HUES64 (cell line): ENCODE results near the gene HOXD3.

Experiments
- H3K27ac ChIP-seq: 2 replicates; pipeline ENCODE4 v1.7.0; 2013; ENCODE audit warnings: low read depth, low read length, inconsistent platforms
- H3K27me3 ChIP-seq: 2 replicates; pipeline ENCODE4 v1.6.1; 2013; ENCODE audit warnings: mild to moderate bottlenecking, low read length; ENCODE audit not compliant: insufficient read depth
- H3K36me3 ChIP-seq: 2 replicates; pipeline ENCODE4 v1.6.1; 2013; ENCODE audit warnings: mild to moderate bottlenecking, low read length; ENCODE audit not compliant: insufficient read depth
- H3K4me1 ChIP-seq: 2 replicates; pipeline ENCODE4 v1.6.1; 2013; ENCODE audit warnings: mild to moderate bottlenecking, low read length, moderate library complexity; ENCODE audit not compliant: insufficient read depth
- H3K4me3 ChIP-seq: 2 replicates; pipeline ENCODE4 v1.5.1; 2013; ENCODE audit warnings: mild to moderate bottlenecking, low read length, moderate library complexity
- H3K9ac ChIP-seq: 2 replicates; pipeline ENCODE4 v1.6.1; 2013; ENCODE audit warnings: mild to moderate bottlenecking, low read depth, low read length
- H3K9me3 ChIP-seq: 2 replicates; pipeline ENCODE4 v1.6.1; 2013; ENCODE audit warnings: low read depth, low read length; ENCODE audit not compliant: insufficient read depth
- WGBS: fragments of 150-250, 120-280 bp; methylation state at CpG from one replicate; pipeline ENCODE4 v1.1.7; 2013; ENCODE audit warnings: missing lambda C conversion rate; 5-methylcytosine and 5-hydroxymethylcytosine counted together

Gene HOXD3

DNA sequence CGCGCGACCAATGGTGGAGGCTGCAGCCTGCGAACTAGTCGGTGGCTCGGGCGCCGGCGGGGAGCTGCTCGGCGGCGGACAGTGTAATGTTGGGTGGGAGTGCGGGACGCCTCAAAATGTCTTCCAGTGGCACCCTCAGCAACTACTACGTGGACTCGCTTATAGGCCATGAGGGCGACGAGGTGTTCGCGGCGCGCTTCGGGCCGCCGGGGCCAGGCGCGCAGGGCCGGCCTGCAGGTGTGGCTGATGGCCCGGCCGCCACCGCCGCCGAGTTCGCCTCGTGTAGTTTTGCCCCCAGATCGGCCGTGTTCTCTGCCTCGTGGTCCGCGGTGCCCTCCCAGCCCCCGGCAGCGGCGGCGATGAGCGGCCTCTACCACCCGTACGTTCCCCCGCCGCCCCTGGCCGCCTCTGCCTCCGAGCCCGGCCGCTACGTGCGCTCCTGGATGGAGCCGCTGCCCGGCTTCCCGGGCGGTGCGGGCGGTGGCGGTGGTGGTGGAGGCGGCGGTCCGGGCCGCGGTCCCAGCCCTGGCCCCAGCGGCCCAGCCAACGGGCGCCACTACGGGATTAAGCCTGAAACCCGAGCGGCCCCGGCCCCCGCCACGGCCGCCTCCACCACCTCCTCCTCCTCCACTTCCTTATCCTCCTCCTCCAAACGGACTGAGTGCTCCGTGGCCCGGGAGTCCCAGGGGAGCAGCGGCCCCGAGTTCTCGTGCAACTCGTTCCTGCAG, 34.3 kb upstream of the HOXD3 start, which contains the start of gene HOXD9:
HOXD9 (plus strand) TSS at position 37 of the 728 bp plus-strand sequence; CDS start at position 87, 50 bp downstream.
- 1% methylated on average over 84 of the region's 84 CpGs for WGBS
- peaks cover 100% of the 10 kb centered on the region for H3K27me3 ChIP-seq
- no peaks in the 10 kb centered on the region; the same call in 1 of the 2 replicates for H3K4me1 ChIP-seq

DNA sequence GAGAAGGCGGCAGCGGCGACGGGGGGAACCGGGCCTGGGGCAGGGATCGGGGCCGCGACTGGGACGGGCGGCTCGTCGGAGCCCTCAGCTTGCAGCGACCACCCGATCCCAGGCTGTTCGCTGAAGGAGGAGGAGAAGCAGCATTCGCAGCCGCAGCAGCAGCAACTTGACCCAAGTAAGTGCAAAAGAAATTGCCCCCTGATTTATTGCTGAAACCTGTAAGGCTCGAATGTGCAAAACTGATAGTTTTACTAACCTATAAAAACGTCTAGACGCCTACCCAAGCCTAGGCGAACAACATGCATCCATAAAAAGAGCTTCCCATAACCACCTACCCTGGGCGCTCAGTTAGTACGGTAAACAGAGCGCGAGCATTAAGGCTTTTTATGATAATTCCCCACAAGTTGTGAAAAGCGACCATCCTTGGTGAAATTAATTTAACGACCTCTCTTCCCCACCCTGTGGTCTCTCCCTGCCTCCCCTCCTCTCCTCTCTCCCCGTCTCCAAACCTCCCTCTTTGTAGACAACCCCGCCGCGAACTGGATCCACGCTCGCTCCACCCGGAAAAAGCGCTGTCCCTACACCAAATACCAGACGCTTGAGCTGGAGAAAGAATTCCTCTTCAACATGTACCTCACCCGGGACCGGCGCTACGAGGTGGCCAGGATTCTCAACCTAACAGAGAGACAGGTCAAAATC, 33.5 kb upstream of the HOXD3 start:
- Histone ChIP-seq H3K27me3 (peaks cover 100% of the 10 kb centered on the region), H3K36me3 (no peaks in the 10 kb centered on the region), H3K27ac (no peak overlapping the region), H3K4me1 (peaks cover 7% of the 10 kb centered on the region; the same call in 1 of the 2 replicates), H3K4me3 (no peak overlapping the region), H3K9me3 (no peaks in the 10 kb centered on the region), H3K9ac (no peak overlapping the region)
- WGBS = 3% methylated on average over 40 of the region's 40 CpGs

More for the DNA sequence above, 34.3 kb upstream of the HOXD3 start, which contains the start of gene HOXD9:
- Histone ChIP-seq H3K9me3 (no peaks in the 10 kb centered on the region), H3K4me3 (peak within 1 kb of the TSS; percentile 36), H3K9ac (no peak within 1 kb of the TSS), H3K27ac (no peak within 1 kb of the TSS), H3K36me3 (no peaks in the 10 kb centered on the region)

DNA sequence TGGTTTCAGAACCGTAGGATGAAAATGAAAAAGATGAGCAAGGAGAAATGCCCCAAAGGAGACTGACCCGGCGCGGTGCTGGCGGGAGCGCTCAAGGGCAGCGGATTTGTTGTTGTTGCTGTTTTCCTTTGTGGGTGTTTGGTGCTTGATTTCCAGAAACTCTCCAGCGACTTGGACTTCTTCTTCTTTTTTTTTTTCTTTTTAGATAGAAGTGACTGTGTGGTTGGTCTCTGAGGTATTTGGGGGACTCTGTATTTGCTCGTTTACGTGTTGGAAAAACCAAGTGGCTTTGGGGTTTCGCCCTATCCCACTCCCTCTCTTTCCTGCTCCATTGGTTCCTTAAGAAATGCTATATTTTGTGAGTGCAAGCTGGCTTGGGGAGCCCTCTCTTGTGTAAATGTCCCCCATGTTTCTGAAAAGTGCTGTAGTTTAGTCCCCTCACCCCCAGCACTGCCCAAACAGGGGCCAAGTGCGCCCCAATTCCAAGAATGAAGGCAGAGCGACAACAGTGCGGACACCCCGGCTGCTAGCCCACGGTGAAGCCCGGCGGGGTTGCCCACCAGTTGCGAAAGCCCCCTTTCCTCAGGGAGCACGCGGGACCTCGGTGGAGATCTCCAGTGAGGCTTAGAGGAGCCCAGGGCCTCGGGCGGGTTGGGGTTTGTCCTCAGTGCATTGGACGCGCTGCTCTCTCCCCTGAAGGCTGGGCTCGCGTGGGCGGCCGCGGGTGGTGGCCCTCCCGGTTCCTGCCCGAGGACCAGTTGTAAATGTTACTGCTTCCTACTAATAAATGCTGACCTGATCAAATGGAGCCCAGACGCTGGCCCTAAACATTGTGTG, 32.8 kb upstream of the HOXD3 start:
- H3K4me3 ChIP-seq = no peak overlapping the region
- H3K9me3 ChIP-seq = no peaks in the 10 kb centered on the region
- H3K4me1 ChIP-seq = peaks cover 12% of the 10 kb centered on the region; the same call in 1 of the 2 replicates
- H3K9ac ChIP-seq = no peak overlapping the region
- no peaks in the 10 kb centered on the region for H3K36me3 ChIP-seq
- WGBS = 16% methylated on average over 30 of the region's 34 CpGs
- H3K27ac ChIP-seq = no peak overlapping the region
- H3K27me3 ChIP-seq = peaks cover 100% of the 10 kb centered on the region

DNA sequence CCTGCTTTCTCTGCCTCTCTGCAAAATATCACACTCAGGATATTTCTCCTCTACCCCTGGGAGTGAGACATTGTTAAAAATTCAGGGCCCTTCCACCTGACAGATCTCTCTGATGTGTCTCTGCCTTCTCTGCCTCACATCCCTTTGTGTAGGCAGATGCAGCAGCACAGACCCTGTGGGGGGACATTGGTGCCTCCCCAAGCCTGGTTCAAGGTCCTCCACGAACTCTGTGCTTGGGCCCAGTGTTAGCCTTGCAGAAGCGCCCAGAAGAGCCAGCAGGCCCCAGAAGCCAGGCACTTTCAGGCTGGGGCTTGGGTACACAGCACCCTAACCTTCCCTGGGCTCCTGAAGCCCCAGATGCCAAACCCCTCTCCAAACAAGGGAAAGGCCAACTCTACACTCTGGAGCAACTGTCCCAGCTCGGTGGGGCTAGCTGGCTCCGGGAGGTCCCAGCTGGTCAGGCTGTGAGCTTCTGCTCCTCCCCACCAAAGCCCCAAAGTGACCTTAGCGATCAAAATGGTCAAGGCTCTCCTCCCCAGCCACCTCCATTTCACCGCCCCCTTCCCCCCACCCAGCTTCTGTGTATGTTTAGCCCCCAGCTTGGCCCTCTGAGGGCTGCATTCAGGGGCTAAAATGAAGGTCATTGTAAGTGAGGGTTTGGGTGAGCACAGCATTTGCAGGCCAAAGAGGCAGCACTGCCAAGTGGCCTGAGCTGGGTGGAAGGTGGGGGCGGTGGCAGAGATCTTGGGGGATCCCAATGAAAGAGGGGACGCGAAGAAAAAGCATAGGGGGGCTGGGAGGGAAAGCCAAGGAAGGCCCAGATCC, 31.9 kb upstream of the HOXD3 start:
- peaks cover 12% of the 10 kb centered on the region; the same call in 1 of the 2 replicates for H3K4me1 ChIP-seq
- H3K36me3 ChIP-seq = no peaks in the 10 kb centered on the region
- H3K4me3 ChIP-seq = no peak overlapping the region
- no peaks in the 10 kb centered on the region for H3K9me3 ChIP-seq
- H3K27me3 ChIP-seq = peaks cover 100% of the 10 kb centered on the region
- no peak overlapping the region for H3K9ac ChIP-seq
- H3K27ac ChIP-seq = no peak overlapping the region
- WGBS = 32% methylated on average over 9 of the region's 9 CpGs

DNA sequence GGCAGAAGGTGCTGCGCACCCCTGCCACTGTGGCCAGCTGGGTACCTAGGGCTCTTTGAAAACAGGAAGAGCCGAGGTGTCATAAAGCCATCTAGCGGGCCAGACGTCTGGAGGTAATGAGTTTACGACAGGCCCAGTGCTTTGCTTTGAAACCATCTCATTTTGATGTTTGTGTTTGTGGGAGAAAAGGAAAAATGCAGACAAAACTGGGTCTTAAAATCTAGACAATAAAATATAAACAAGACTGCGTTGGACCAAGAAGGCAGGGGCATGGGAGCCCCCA, 31.4 kb upstream of the HOXD3 start:
- H3K9me3 ChIP-seq = no peaks in the 10 kb centered on the region
- no peaks in the 10 kb centered on the region for H3K36me3 ChIP-seq
- H3K27ac ChIP-seq = no peak overlapping the region
- peaks cover 12% of the 10 kb centered on the region; the same call in 1 of the 2 replicates for H3K4me1 ChIP-seq
- peaks cover 100% of the 10 kb centered on the region for H3K27me3 ChIP-seq
- no peak overlapping the region for H3K9ac ChIP-seq
- no peak overlapping the region for H3K4me3 ChIP-seq
- 18% methylated on average over 6 of the region's 6 CpGs for WGBS

DNA sequence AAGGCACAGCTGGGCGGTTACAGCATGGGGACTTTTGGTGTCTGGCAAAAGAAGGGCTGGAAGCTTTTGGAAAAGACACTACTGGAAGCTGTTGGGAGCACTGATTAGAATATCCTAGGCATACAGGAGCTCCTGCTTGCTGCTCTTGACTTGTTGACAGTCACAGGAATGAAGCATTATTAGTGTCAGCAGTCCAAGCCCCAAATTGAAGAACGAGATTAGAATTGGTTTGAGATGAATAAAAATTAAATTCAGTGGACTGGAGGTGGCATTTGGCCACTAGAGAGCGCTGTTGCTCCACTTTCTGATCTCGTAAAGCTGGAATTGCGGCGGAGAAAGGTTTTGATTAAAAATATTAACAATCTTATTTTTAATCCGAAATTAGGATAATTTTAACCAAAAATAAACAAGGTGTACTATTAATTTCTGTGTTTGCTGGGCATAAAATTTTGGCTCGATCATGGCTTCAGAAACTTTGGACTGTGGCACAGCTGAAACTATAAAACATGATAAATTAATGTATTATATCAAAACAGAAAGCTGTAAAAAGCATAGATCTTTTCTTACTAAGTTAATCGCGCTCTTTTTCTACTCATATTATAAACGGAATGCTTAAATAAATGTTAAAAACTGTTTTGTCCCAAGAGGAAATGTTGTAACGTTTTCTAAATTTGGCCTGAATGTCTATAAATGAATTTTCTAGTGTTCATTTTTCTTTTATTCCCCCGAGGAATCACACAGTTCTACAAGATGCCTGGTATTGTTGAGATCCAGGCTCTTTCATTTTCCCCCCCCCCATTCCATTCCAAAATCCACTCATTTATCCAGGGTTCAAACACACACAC, 30.0 kb upstream of the HOXD3 start:
- Histone ChIP-seq H3K9me3 (no peaks in the 10 kb centered on the region), H3K4me3 (no peak overlapping the region), H3K9ac (no peak overlapping the region), H3K36me3 (no peaks in the 10 kb centered on the region), H3K4me1 (peaks cover 12% of the 10 kb centered on the region; the same call in 1 of the 2 replicates), H3K27ac (no peak overlapping the region), H3K27me3 (peaks cover 100% of the 10 kb centered on the region)
- WGBS = 9% methylated on average over 6 of the region's 13 CpGs

DNA sequence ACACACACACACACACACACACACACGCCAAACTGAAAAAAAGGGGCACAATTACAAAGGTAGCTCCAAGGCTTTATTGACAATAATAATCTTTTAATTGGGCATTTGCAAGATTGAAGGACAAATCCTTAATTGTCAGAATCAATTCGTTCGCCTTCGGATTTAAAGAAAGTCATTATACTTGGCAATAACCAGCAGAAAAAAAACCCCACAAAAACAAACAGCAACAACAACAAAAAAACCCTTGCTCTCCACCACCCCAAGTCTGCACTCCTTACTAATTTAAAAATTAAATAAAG, 29.4 kb upstream of the HOXD3 start:
- no peaks in the 10 kb centered on the region for H3K9me3 ChIP-seq
- H3K27me3 ChIP-seq = peaks cover 100% of the 10 kb centered on the region
- peaks cover 16% of the 10 kb centered on the region; the same call in 1 of the 2 replicates for H3K4me1 ChIP-seq
- no peak overlapping the region for H3K9ac ChIP-seq
- no peaks in the 10 kb centered on the region for H3K36me3 ChIP-seq
- H3K4me3 ChIP-seq = no peak overlapping the region
- WGBS = 34% methylated on average over 3 of the region's 4 CpGs
- H3K27ac ChIP-seq = no peak overlapping the region

DNA sequence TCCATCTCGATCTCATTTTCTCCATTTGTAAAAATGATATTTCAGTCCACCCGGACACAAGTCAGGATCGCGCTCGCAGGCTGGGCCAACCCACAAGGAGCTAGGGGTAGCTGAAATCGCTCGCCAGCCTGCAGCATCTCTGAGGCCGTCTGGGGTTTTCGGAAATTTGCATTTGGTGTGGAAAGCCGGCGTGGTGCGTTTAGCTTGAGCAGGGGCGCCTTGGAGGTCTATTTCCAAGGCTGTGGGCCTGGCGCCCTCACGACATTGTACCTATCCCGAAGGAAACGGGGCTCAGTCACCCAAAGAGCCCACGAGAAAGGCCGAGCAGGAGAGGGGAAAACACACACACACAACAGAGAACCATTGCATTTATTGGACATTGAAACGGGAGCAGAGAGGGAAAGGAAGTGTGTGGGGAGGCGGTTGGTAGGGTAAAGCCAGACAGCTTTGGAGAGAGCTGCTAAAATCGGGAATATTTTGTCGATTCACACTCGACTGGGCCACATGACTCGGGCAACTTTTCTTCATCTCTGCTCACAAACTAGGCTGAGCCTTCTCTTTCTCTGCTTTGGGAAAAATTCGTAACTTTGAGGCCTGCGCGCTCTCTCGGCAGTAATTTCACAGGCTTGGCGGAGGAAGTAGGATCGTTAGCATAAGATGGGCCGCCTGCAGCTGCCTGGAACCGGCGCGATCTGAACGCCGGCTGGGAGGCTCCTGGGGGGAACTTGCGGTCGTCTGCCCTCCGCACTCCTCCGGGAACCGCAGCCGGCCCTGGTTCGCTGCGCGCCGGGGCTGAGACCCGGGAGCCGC, 28.7 kb upstream of the HOXD3 start:
- 3% methylated on average over 49 of the region's 49 CpGs for WGBS
- H3K27me3 ChIP-seq = peaks cover 100% of the 10 kb centered on the region
- H3K4me3 ChIP-seq = peak overlapping the region; percentile 14; the same call in 1 of the 2 replicates
- H3K9me3 ChIP-seq = no peaks in the 10 kb centered on the region
- no peak overlapping the region for H3K9ac ChIP-seq
- H3K4me1 ChIP-seq = peaks cover 16% of the 10 kb centered on the region; the same call in 1 of the 2 replicates
- H3K27ac ChIP-seq = no peak overlapping the region
- no peaks in the 10 kb centered on the region for H3K36me3 ChIP-seq

DNA sequence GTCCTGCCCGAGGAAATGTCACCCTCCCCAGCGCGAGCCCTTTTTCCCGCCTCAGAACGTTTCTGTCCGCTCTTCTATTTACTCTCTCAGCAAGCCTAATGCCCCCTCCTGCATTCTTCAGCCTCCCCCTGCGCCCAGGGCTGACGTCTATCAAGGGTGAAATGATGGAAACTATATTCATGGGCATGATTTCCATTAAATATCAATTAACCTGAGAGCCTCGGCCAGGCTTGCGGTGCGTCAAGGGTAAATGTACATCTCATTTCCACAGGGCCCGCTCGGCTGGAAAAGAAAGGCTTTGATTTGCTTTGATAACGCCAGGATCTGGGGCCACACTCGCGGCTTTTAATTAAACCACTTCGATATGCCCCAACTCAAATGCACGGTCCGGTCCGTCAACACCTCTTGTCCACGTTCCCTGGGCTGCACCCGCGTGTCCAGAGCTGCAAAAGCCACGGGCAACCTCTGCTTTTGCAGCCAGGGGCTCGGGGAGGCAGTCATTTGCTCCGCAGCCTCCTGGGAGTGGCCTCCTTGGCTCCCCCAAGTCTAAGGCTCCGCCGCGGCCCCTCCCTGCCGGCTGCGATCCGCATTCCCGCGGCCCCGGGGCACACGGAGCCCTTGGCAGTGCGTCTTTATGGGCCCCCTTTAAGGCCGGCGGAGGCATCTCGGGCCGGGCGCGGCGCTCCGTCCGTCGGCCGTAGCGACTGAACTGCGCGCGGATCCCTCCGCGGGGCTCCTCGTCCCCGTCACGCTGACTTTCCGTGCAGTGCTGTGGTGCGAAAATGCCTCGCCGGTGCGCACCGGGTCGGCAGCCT, 27.9 kb upstream of the HOXD3 start, which contains the start of gene HOXD8:
HOXD8 (plus strand) TSS at position 724 of the 815 bp plus-strand sequence. CDS start 662 bp downstream, outside the sequence.
- peaks cover 100% of the 10 kb centered on the region for H3K27me3 ChIP-seq
- WGBS = under 1% methylated on average over 61 of the region's 64 CpGs
- H3K27ac ChIP-seq = no peak within 1 kb of the TSS

More for the DNA sequence above, 27.9 kb upstream of the HOXD3 start, which contains the start of gene HOXD8:
- Histone ChIP-seq H3K4me3 (peak within 1 kb of the TSS; percentile 14; the same call in 1 of the 2 replicates), H3K9me3 (no peaks in the 10 kb centered on the region), H3K4me1 (peaks cover 16% of the 10 kb centered on the region; the same call in 1 of the 2 replicates), H3K9ac (no peak within 1 kb of the TSS), H3K36me3 (no peaks in the 10 kb centered on the region)
